ENCODE measurements around the gene OTUB2. TPM values are rescaled to one million over a fixed set of nuclear protein-coding genes. Genes with fewer than 3 reads are reported as not detected.

Gene OTUB2
- polyA plus RNA-seq, 1 donor (not counting 4 experiments of a cell fraction or from before 2014, with no cell fraction given): 2.6 TPM

DNA sequence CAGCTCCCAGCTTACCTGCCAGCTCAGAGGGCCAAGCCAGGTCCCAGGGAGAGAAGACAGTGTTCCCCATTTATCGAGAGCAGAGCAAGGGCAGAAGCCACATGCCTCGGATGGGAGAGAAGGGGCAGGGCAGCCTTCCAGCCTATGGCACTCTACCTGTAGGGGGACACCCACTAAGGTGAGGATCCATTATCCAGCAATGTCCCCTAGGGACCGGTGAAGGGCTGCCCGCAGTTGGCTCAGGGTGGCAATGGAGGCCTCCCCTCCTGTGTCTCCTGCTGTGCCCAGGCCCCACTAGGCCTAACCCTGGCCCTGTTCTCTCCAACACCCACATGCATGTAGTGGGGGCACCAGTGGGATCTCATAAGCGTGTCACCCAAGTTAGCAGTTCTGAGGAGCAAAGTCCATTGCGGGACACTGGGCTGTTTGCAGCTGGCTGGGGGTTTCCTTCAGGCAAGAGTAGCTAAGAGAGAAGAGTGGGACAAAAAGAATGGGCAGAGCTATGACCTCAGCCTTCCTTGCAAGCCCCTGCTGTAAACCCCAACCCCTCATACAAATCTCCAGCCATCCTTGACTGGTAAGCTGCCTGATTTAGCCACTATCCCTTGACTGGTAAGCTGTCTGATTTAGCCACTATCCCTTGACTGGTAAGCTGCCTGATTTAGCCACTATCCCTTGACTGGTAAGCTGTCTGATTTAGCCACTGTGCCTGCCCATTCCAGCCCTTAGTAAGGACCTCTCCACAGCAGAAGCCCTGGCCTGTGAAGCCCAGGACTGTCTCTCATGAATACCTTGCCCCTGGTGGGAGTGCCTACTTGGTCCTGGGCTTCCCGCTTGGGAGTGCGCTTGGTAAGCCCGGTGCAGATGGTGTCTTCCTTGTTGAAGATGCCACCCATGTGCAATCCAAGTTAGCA, 44.6 kb upstream of the OTUB2 start:
- H2AFZ ChIP-seq (ENCODE audit: control insufficient read depth, low read length): no peak overlapping the region

DNA sequence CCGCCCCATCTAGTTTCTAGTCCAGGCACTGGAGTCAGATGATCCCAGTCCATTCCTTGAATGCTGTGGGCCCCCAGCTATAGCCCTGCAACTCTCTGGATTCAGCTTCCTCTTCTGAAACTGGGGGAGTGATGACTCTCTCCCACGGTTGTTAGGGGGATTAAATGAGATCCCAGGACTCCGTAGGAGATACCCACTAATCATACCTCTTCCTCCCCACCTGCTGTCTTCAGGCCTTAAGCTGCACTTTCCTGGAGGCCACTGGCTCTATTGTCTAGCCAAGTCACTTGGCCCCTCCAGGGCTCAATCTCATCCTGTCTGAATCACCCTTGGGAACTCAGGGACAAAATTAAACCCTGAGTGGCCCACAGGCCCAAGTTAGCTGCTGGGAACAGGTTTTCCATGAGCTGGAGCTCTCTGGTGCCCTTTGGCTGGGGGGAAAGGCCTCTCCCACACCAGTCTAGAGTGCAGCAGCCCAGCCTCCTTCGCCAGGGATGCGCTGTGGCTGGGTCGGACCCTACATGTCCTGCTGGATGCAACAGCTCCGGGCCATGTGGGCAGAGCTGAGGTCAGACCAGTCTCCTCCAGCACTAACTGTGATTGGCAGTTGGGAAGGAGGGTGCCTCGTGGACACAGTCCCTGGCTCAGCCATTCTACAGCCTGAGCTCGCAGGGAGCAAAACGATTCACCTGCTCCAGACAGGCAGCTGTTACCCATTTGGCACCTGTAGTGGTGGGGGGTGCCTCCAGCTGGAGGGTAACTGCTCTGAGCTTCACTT, 43.7 kb upstream of the OTUB2 start:
- H2AFZ ChIP-seq (ENCODE audit: control insufficient read depth, low read length): no peak overlapping the region
- no peak overlapping the region for H3K27ac ChIP-seq (ENCODE audit: control insufficient read depth, insufficient read depth, low read length)
- no peaks in the 10 kb centered on the region for H3K79me2 ChIP-seq (ENCODE audit: control insufficient read depth, insufficient read depth, low read length)

More for the DNA sequence above, 44.6 kb upstream of the OTUB2 start:
- no peaks in the 10 kb centered on the region for H3K79me2 ChIP-seq (ENCODE audit: control insufficient read depth, insufficient read depth, low read length)
- H4K20me1 ChIP-seq (ENCODE audit: control insufficient read depth, extremely low read depth, insufficient read depth, low read length): no peaks in the 10 kb centered on the region
- H3K4me2 ChIP-seq (ENCODE audit: control insufficient read depth, extremely low read depth, insufficient read depth, low read depth, low read length): no peak overlapping the region
- TF ChIP-seq CTCF (optimal IDR thresholded peaks at IDR 0.05 in 1 of 3, IDR thresholded peaks at IDR 0.05 in 1 of 3, conservative IDR thresholded peaks at IDR 0.05 in 1 of 3; ENCODE audit: extremely low read depth in 1 of 3, insufficient read depth in 2 of 3, low read length in 3 of 3): no peak
- no peak for TF ChIP-seq EZH2 (IDR thresholded peaks at IDR 0.05; ENCODE audit: low read length)
- DNase-seq (ENCODE audit: low read depth, low spot score) (no peak), FAIRE-seq (peak; percentile 5)
- H3K9me1 ChIP-seq (ENCODE audit: control insufficient read depth, extremely low read depth, insufficient read depth, low read length): no peaks in the 10 kb centered on the region
- H3K27ac ChIP-seq (ENCODE audit: control insufficient read depth, insufficient read depth, low read length): no peak overlapping the region
- no peaks in the 10 kb centered on the region for H3K36me3 ChIP-seq (ENCODE audit: control insufficient read depth in 2 of 2, extremely low read depth in 1 of 2, insufficient read depth in 2 of 2, low read length in 2 of 2)
- no peak overlapping the region for H3K9ac ChIP-seq (ENCODE audit: control insufficient read depth, extremely low read depth, insufficient read depth, low read length)
- H3K4me3 ChIP-seq (ENCODE audit: control insufficient read depth in 2 of 3, extremely low read depth in 1 of 3, insufficient read depth in 2 of 3, low read depth in 1 of 3, low read length in 3 of 3): no peak overlapping the region
- H3K4me1 ChIP-seq (ENCODE audit: control insufficient read depth, extremely low read depth, insufficient read depth, low read length): peaks cover 3% of the 10 kb centered on the region
- dilution Hi-C loops (cut with MboI; ENCODE audit: extremely low pct_ligation_motif_present, low sequenced_read_pairs): no loop called here
- peaks cover 12% of the 10 kb centered on the region for H3K27me3 ChIP-seq (ENCODE audit: control insufficient read depth, extremely low read depth, insufficient read depth, low read length)
- no peaks in the 10 kb centered on the region for H3K9me3 ChIP-seq (ENCODE audit: control insufficient read depth, low read depth, low read length)

More for the DNA sequence above, 43.7 kb upstream of the OTUB2 start:
- no peaks in the 10 kb centered on the region for H3K9me1 ChIP-seq (ENCODE audit: control insufficient read depth, extremely low read depth, insufficient read depth, low read length)
- no peaks in the 10 kb centered on the region for H3K36me3 ChIP-seq (ENCODE audit: control insufficient read depth in 2 of 2, extremely low read depth in 1 of 2, insufficient read depth in 2 of 2, low read length in 2 of 2)
- dilution Hi-C loops (cut with MboI; ENCODE audit: extremely low pct_ligation_motif_present, low sequenced_read_pairs): no loop called here
- no peaks in the 10 kb centered on the region for H4K20me1 ChIP-seq (ENCODE audit: control insufficient read depth, extremely low read depth, insufficient read depth, low read length)
- no peaks in the 10 kb centered on the region for H3K9me3 ChIP-seq (ENCODE audit: control insufficient read depth, low read depth, low read length)
- FAIRE-seq (no peak), DNase-seq (ENCODE audit: low read depth, low spot score) (no peak)
- H3K4me3 ChIP-seq (ENCODE audit: control insufficient read depth in 2 of 3, extremely low read depth in 1 of 3, insufficient read depth in 2 of 3, low read depth in 1 of 3, low read length in 3 of 3): no peak overlapping the region
- H3K4me2 ChIP-seq (ENCODE audit: control insufficient read depth, extremely low read depth, insufficient read depth, low read depth, low read length): no peak overlapping the region
- TF ChIP-seq CTCF (optimal IDR thresholded peaks at IDR 0.05 in 1 of 3, IDR thresholded peaks at IDR 0.05 in 1 of 3, conservative IDR thresholded peaks at IDR 0.05 in 1 of 3; ENCODE audit: extremely low read depth in 1 of 3, insufficient read depth in 2 of 3, low read length in 3 of 3) (no peak), EZH2 (IDR thresholded peaks at IDR 0.05; ENCODE audit: low read length) (no peak)
- H3K9ac ChIP-seq (ENCODE audit: control insufficient read depth, extremely low read depth, insufficient read depth, low read length): no peak overlapping the region
- peaks cover 12% of the 10 kb centered on the region for H3K27me3 ChIP-seq (ENCODE audit: control insufficient read depth, extremely low read depth, insufficient read depth, low read length)
- peaks cover 3% of the 10 kb centered on the region for H3K4me1 ChIP-seq (ENCODE audit: control insufficient read depth, extremely low read depth, insufficient read depth, low read length)
